ENCODE results near the gene IL21R. TPM values are rescaled to one million over a fixed set of nuclear protein-coding genes. Genes with fewer than 3 reads are reported as not detected.
"Not testable (repeated sequence)": the region's sequence is repeated elsewhere in the genome, so short reads cannot be mapped to it uniquely, and the experiment has no call there.

Gene IL21R
- total RNA-seq, 1 experiment from 2014 or later = 0.10 TPM

DNA sequence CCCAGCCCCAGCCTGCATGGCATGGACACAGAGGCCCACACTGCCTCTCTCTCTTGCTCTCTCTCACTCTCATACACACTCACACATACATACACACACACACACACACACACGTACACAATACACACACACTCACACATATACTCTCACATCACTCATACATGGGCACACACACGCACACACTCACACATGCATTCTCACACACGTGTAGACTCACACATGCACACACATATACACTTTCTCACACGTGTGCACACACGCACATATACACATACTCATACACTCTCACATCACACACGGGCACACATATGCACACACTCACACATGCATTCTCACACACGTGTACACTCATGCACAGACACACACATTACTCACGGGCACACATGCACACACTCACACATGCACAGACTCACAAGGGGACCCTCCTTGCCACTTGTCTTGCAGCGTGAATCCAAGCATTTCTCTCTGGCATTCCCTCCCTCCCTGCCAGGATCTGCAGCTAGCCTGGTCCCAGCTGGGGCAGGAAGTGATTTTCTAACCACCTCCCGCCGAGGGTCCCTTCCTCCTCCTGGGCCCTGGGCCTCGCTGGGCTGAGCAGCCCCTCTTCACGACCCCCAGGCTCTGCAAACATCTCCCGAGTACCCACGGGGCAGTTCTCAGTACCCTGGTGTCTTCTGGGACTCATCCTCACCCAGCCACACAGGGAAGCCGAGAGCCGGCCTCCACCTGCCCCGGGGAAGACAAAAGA lies 37.5 kb downstream of the IL21R start:
- no peak for DNase-seq (ENCODE audit: extremely low read depth, low read depth)

- DNase-seq (ENCODE audit: extremely low read depth, low read depth) = no peak
Observed at GRCh38 chr16:27441276-27441675, 39.3 kb downstream of the IL21R start.

GRCh38 chr16:27441998-27442397 lies 40.0 kb downstream of the IL21R start:
- DNase-seq (ENCODE audit: extremely low read depth, low read depth) = no peak

DNA sequence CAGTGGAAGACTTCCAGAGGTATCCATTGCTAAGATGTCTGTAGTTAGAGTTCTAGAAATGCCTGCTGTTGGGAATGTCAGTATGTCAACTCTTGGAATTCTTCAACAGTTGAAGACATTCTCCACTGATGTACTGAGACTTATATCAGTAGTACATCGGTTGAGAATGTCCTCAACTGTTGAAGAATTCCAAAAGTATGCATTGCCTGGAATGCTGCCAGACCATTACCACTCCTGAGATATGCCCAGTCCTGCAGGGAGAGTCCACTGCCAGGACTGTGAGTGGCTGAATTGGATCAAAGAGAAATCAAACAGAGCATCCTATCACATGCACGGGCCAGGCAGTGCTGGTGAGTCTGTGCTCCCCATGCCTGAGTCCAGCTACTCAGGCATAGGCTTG lies 42.0 kb downstream of the IL21R start:
- DNase-seq (ENCODE audit: extremely low read depth, low read depth) = no peak

GRCh38 chr16:27444470-27444869 lies 42.5 kb downstream of the IL21R start:
- DNase-seq (ENCODE audit: extremely low read depth, low read depth) = no peak

- DNase-seq (ENCODE audit: extremely low read depth, low read depth) = no peak
Observed at GRCh38 chr16:27445502-27446175, 43.7 kb downstream of the IL21R start.

DNA sequence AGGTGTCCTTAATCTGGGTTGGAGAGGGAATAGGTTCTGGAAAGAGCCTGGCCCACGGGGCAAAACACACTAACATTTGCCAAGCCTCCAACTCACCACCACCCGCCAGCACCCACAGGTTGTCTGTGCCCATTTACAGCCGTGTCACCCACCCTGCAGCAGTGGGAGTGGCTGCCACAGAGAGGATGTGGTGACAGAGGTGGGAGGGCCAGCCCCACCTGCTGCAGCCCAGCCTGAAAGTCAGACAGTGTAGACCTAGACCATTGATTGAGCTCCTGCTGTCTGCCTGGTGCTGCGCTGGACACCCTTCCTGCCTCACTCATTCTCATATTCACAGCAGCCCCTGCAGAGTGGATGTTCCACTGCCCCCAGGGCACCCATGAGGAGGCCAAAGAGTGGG lies 44.7 kb downstream of the IL21R start:
- DNase-seq (ENCODE audit: extremely low read depth, low read depth) = no peak

DNA sequence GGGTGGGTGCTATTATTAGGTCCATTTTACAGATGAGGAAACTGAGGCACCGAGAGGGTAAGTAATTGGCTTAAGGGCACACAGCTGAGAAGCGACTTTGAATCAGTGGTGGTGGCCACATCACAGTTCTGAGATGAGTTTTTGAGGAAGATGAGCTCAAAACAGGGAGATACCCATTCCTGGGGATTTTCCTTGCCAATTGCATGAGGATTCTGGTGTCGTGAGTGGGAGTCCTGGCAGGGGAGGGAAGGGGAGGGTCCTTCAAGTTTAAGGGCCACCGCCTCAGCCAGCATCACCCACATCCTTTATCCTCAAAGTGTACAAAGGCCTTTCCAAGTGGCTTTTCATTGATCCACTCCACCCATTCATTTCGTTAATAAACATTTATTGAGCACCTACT lies 45.3 kb downstream of the IL21R start:
- DNase-seq (ENCODE audit: extremely low read depth, low read depth) = no peak

GRCh38 chr16:27448532-27449433 lies 46.8 kb downstream of the IL21R start:
- DNase-seq (ENCODE audit: extremely low read depth, low read depth) = no peak

- no peak for DNase-seq (ENCODE audit: extremely low read depth, low read depth)
Observed at GRCh38 chr16:27449434-27450195, 47.6 kb downstream of the IL21R start.

GRCh38 chr16:27450196-27450549 lies 48.2 kb downstream of the IL21R start:
- no peak for DNase-seq (ENCODE audit: extremely low read depth, low read depth)

DNA sequence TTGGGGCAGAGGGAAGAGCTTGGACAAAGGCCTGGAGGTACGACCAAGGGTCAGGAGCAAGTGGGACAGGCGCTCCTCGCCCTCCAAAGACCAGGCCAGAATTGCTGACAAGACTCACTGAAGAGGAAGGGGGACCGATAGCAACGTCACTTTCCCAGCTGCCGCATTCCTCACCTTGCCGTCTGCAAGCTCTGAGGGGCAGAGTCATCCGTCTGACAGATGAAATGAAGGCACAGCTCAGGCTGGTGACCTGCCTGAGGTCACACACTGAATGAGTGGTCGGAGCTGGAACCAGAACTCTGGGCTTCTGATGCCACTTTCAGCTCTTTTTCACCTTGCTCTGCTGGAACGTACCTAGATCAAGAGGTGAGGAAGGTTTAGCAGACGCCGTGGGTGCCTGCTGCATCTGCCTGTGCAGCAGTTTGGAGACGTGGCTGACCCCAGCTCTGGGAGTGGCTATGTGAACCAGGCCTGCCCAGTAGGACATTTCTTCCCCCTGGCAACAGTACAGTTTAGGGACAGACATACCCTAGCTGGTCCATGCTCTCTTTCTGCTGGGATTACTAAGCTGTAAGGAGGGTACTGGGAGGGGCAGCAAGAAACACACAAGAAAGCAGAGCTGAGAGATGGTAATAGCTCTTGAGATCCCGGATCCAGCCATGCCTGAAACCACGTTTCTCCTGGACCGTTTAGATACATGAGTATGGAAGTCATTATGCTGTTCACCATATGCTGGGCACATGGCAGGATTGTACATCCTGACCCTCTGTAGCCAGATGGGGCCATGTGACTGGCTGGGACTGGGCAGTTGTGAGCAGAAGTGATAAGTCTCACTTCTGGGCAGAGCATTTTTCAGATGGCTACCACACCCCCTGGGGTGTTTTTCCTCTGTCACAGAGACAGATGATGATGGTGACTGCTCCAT lies 50.9 kb downstream of the IL21R start:
- no peak for DNase-seq (ENCODE audit: extremely low read depth, low read depth)

- DNase-seq (ENCODE audit: extremely low read depth, low read depth) = no peak
Observed at GRCh38 chr16:27453494-27453825, 51.5 kb downstream of the IL21R start.

DNA sequence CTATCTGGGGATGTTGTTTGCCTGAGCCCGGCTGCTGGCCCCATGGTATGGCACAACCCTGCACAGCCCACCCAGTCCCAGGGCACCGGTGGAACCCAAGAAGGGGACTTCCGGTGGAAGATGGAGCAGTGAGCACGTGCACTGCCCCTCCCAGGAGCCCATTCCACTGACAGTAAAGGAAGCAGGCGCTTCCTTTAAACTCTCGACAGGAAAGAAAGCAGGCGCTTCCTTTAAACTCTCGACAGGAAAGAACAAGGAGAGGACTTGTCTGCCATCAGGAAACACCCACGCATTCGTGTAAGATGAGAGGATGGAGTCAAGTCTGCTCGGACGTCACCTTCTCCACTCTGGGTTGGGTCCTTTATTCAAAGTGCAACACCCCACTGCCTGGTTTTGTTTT lies 53.7 kb downstream of the IL21R start:
- no peak for DNase-seq (ENCODE audit: extremely low read depth, low read depth)

GRCh38 chr16:27457605-27457900 lies 55.6 kb downstream of the IL21R start:
- DNase-seq (ENCODE audit: extremely low read depth, low read depth) = not testable (repeated sequence)

DNA sequence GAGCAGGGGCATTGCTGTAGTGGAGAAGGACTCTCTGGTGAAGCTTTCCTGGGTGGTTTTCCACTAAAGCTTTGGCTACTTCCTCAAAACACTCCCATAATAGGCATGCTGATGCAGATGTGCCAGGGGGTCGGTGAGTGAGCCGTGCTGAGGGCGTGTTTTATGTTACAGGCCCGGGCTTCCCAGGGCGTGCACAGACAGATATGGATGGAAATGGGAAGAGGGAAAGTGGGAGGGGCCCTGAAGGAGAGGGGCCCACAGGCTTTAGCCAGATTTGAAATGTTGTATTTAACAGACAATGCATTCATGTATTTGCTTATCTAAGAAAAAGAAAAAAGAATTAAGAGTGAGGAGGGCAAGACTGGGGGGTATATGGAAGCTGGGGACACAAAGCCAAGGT lies 56.3 kb downstream of the IL21R start:
- DNase-seq (ENCODE audit: extremely low read depth, low read depth) = no peak

- DNase-seq (ENCODE audit: extremely low read depth, low read depth) = no peak
Observed at GRCh38 chr16:27458987-27459688, 57.2 kb downstream of the IL21R start.

DNA sequence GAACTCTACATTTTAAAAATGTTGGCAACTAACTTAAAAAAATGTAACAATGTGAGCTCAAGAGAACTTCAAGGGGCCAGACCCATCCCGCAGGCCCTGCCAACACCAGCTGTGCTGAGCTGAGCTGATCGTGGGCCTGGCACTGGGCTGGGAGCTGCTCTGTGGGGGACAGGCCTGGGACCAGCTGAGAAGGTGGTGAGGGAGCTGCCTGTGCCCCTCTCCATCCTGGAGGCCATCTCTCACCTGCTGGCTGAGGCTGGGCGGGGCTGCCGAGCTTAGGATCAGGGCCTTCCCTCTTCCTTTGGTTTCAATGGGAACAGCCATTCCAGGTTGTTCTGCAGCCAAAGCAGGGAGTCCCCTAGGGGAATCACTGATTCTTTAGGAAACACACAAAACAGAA lies 58.2 kb downstream of the IL21R start:
- no peak for DNase-seq (ENCODE audit: extremely low read depth, low read depth)
